HG03025 (cell line): ENCODE results near the gene MTA1.

Source experiments
- ATAC-seq: cut with Tn5 transposase; IDR thresholded peaks from one replicate; pipeline ENCODE4 v1.9.1; 2021; ENCODE audit warnings: mild to moderate bottlenecking, moderate library complexity; ENCODE audit not compliant: unreplicated experiment, low FRiP score

The MTA1 gene

GRCh38 chr14:105421723-105422615, 2.3 kb downstream of the MTA1 start:
- no peak for ATAC-seq

DNA sequence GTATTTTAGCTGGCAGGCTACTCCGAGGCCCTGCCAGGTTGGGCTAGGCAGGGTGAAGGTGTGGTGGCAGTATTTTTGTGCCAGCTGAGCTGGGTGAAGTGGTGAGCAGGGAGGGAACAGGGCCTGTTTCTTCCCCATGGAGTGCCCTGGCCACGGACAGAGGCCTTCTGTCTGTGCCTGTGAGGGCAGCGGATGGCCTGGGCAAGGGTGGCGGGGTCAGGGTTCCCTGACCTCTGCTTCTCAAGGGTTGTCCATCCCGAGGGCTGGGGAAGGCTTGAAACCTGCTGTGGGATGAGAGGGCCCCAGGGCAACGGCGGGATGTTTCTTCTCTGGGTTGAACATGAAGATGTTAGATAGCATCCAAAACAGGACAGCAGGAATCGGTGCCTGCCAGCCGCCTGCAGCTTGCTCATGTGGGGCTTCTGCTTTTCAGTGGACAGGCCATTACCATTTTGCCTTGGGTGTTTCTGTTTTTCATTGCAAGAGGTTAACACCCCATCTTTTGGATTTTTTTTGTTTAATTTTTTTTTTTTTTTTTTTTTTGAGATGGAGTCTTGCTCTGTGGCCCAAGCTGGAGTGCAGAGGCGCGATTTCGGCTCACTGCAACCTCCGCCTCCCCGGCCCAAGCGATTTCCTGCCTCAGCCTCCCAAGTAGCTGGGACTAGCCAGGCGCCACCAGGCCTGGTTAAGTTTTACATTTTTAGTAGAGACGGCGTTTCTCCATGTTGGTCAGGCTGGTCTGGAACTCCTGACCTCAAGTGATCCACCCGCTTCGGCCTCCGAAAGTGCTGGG, 3.3 kb downstream of the MTA1 start:
- ATAC-seq = no peak

DNA sequence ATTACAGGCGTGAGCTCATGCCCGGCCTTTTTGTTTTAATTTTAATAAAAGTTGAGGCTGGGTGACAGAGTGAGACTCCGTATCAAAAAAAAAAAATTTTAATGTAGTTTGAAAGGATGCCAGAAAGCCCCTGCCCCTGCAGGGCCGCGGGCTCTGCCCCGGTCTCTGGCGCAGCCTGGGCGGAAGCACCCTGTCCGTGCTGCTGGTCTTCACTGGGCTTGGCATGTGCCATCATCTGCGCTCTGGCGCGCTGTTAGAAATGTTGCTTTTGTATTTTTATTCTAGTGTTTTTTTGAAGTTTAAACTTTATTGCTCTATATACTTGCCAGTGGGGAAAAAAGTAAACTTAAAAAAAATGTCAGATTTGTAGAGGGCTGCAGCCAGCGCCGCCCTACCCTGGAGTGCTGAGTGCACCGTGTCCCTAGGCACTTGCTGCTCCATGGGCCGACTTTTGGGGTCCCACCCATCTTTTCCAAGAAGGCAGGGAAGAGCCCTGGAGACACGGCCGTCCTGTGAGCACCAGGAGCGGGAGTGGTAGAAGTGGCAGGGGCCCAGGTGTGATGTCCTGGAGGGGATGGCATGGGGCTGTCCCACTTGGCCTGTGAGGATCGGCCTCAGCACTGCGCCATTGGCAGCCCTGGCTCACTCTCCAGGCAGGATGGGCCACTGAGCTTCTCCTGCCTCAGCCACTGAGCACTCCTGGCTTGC, 4.0 kb downstream of the MTA1 start:
- no peak for ATAC-seq

DNA sequence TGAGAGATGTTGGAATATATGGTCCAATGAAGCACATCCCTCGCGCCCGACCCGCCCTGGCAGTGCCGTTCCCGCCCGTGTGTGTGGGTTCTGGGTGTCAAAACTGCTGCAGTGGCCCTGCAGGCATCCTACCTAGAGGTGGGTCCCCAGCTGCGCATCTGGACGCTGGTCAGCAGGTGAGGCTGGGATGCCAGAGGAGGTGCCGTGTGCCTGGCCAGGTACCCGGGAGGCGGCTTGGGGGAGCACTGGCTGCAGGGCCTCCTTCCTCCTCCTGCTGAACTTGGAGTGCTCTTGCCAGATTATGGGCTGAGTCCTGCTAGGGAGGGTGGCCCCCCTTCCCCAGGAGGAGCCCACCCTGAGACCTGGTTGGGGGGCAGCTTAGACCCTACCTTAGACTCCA, 5.2 kb downstream of the MTA1 start:
- ATAC-seq = no peak

DNA sequence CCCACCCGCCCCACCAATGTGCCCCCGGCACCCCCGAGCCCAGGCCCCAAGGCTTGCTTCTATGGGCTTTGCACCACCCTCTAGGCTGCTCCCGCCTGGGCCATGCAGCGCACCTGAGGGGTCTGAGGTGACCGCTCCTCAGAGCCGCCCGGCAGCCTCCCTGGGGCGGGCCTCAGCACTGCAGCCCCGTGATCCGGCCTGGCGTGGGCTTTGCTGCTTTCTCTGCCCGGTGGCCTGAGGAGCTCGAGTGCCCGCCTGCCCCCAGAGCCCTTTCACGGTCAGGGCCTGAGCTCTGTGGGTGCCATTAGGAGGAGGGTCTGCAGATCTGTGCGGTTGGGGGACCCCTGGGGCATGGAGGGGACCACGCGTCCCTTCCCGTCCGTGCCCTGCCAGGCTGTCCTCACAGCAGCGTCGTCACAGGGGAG, 6.2 kb downstream of the MTA1 start:
- no peak for ATAC-seq

DNA sequence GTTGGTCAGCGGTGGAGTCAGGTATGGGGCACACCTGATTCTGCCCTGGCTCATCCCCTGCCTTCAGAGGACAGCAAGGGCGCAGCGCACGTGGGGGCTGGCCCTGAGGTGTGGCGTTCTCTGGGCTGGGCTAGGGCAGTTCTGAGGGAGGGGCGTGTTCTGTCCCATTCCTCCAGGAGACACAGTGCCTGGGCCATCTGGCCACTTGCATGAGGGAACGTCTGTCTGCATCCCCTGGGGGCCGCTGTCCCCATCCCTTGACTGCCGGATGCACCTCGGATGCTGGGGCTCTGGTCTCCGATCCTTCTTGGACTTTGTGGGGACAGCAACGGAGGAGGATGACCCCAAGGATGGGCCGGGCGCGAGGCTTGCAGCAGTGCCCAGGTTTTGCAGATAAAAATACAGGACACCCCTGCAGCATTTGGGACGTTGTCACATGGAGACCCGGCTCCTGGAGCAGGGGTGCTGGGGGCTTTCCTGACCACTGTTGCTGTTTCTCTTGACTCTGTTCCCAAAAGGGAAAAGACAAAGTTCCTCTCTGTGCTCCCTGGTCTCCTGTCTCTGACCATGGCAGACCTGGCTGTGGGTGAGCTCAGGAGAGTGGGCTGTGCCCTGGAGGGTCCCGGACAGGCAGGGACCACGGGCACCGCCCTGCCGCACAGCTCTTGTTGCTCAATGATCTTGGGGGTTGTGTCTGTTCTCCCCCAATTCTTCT, 6.9 kb downstream of the MTA1 start:
- ATAC-seq = no peak

GRCh38 chr14:105427412-105427811, 7.8 kb downstream of the MTA1 start:
- no peak for ATAC-seq

DNA sequence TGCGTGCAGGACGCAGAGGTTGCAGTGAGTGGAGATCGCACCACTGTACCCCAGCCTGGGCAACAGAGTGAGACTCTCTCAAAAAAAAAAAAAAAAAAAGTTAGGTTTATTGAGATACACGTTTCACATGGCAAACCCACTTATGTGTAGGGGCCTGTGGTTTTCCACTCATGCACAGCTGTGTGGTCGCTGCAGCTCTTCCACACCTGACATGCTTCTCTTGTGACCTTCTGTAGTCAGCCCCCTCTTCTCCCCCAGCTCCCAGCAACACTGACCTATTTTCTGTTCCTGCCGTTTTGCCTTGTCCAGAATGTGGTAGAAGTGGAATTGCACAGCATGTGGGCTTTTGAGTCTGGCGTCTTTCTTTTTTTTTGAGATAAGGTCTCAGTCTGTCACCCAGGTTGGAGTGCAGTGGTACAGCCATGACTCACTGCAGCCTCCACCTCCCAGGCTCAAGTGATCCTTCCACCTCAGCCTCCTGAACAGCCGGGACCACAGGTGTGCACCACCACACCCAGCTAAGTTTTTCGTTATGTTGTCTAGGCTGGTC, 8.4 kb downstream of the MTA1 start:
- ATAC-seq = no peak

- ATAC-seq = no peak
Measured at GRCh38 chr14:105430042-105430441, 10.4 kb downstream of the MTA1 start.

- ATAC-seq = no peak
Measured at GRCh38 chr14:105430565-105430964, 10.9 kb downstream of the MTA1 start.

GRCh38 chr14:105431256-105431655, 11.6 kb downstream of the MTA1 start:
- ATAC-seq = no peak

DNA sequence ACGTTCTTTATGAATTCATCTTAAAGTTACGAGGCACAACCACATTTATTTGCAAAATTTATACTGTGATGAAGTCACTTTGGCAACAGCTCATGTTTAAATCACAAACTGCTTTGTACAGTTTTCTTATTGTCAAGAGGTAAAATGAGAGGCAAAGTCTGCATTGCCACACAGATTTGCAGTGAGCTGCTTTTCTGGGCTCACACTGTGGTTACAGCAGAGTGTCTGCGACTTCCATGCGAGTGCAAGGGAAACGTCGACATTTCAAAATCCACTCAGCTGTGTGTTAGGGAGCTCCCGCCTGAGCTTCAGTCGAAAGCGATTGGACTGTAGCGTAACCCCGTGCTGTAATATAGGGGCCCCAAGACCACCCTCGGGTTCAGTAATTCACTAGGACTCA, 13.0 kb downstream of the MTA1 start:
- no peak for ATAC-seq

GRCh38 chr14:105433161-105433605, 13.6 kb downstream of the MTA1 start:
- no peak for ATAC-seq

- ATAC-seq = no peak
Measured at GRCh38 chr14:105436402-105436801, 16.8 kb downstream of the MTA1 start.

DNA sequence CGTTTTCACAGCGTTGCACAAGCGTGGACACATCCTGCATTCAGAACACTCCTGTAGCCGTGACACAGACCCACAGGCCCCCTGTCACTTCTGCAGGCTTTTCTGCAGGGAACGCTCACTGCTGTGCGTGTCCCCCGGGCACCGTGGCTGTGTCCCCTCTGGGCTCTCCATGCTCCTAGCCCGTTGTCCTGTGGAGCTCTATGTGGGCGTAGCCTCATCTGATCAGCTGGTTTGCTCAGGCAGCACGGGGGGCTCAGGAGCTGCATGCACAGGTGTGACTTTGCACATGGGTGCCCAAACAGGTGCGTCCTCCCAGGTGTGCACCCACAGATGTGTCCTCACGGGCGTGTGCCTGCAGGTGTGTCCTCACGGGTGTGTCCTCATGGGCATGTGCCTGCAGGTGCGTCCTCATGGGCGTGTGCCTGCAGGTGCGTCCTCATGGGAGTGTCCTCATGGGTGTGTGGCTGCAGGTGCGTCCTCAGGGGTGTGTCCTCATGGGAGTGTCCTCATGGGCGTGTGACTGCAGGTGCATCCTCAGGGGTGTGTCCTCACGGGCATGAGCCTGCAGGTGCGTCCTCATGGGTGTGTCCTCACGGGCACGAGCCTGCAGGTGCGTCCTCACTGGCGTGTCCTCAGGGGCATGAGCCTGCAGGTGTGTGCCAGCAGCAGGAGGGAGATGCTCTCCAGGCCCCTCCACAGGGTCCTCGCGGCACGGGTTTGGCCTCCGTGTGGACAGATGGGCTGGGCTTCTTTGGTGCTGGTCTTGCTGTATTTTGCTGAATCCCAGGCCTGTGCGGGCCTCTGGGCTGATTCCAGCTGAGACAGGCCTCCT, 17.5 kb downstream of the MTA1 start:
- no peak for ATAC-seq

- ATAC-seq = no peak
Measured at GRCh38 chr14:105437723-105438500, 18.3 kb downstream of the MTA1 start.

DNA sequence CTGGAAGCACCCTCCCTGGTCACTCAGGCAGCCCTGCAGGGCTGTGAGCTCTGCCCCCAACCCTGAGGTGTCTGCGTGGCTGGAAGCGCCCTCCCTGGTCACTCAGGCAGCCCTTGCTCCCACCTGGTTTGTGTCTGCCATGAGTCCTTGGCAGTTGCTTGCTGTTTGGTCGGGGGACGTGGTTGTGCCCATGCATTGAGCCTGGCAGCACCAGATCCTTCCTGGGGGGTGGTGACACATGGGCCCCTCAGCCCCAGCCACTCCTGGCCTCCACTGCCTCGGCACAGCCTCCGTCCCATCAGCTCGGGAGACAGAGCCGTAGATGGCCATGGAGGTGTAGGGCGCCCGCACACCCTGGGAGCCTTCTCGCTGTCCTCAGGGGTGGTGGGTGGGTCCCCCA, 19.6 kb downstream of the MTA1 start:
- no peak for ATAC-seq
